Activated T-cell treated with anti-CD3 and anti-CD28 coated beads, Interleukin-2, amount 50 U/mL, for 48 hours (primary cell): ENCODE data around the gene BHLHA9.
"Not testable (repeated sequence)": the region's sequence is repeated elsewhere in the genome, so short reads cannot be mapped to it uniquely, and the experiment has no call there.

ENCODE experiments used
- DNase-seq, 2 experiments: peaks; one replicate each; pipeline ENCODE4 v3.0.0-alpha.2; 2020

Gene BHLHA9

GRCh38 chr17:1270210-1271029 lies at the start of gene BHLHA9:
TSS of gene BHLHA9 (plus strand) at chr17:1270444. CDS start at chr17:1270564, 120 bp downstream.
- no peak for DNase-seq

GRCh38 chr17:1221209-1221608 lies 49.0 kb upstream of the BHLHA9 start:
- DNase-seq = no peak

GRCh38 chr17:1222321-1222720 lies 47.9 kb upstream of the BHLHA9 start:
- no peak for DNase-seq

GRCh38 chr17:1223662-1224061 lies 46.6 kb upstream of the BHLHA9 start:
- no peak for DNase-seq

GRCh38 chr17:1224330-1224729 lies 45.9 kb upstream of the BHLHA9 start:
- DNase-seq = no peak

- no peak for DNase-seq
Measured at GRCh38 chr17:1226308-1226707, 43.9 kb upstream of the BHLHA9 start.

- DNase-seq = no peak
Measured at GRCh38 chr17:1227365-1227764, 42.9 kb upstream of the BHLHA9 start.

GRCh38 chr17:1227917-1228780 lies 42.1 kb upstream of the BHLHA9 start:
- peak in 1 of 2 experiments; percentile 32 for DNase-seq

GRCh38 chr17:1228781-1229348 lies 41.4 kb upstream of the BHLHA9 start:
- peak in 1 of 2 experiments; percentile 37 for DNase-seq

GRCh38 chr17:1229349-1229899 lies 40.8 kb upstream of the BHLHA9 start:
- peak; percentile 56 for DNase-seq

- no peak for DNase-seq
Measured at GRCh38 chr17:1229900-1230501, 40.2 kb upstream of the BHLHA9 start.

GRCh38 chr17:1231456-1231855 lies 38.8 kb upstream of the BHLHA9 start:
- DNase-seq = no peak

- no peak for DNase-seq
Measured at GRCh38 chr17:1232331-1232730, 37.9 kb upstream of the BHLHA9 start.

GRCh38 chr17:1232786-1233185 lies 37.5 kb upstream of the BHLHA9 start:
- no peak for DNase-seq

- no peak for DNase-seq
Measured at GRCh38 chr17:1234455-1234854, 35.8 kb upstream of the BHLHA9 start.

GRCh38 chr17:1237471-1237870 lies 32.8 kb upstream of the BHLHA9 start:
- DNase-seq = no peak

- DNase-seq = no peak
Measured at GRCh38 chr17:1239210-1239609, 31.0 kb upstream of the BHLHA9 start.

- DNase-seq = not testable (repeated sequence)
Measured at GRCh38 chr17:1240426-1240825, 29.8 kb upstream of the BHLHA9 start.

- DNase-seq = no peak
Measured at GRCh38 chr17:1241929-1242328, 28.3 kb upstream of the BHLHA9 start.

- no peak for DNase-seq
Measured at GRCh38 chr17:1244606-1245012, 25.6 kb upstream of the BHLHA9 start.

- DNase-seq = no peak
Measured at GRCh38 chr17:1251866-1252608, 18.2 kb upstream of the BHLHA9 start.

GRCh38 chr17:1255041-1255440 lies 15.2 kb upstream of the BHLHA9 start:
- no peak for DNase-seq
